ENCODE measurements around the gene LYPD3.
A peak's percentile ranks its signal among the peaks of the same experiment; 100 is the strongest.

The LYPD3 gene

GRCh38 chr19:43455321-43456113 lies 9.9 kb downstream of the LYPD3 start:
- TF ChIP-seq CTCF (IDR thresholded peaks at IDR 0.05; ENCODE audit: insufficient read depth, low read depth, low read length, missing control alignments) = no peak
- DNase-seq (ENCODE audit: low read depth) = no peak
- no peak overlapping the region for H3K4me3 ChIP-seq (ENCODE audit: low read depth, low read length)

GRCh38 chr19:43454031-43454430 lies 11.4 kb downstream of the LYPD3 start:
- DNase-seq (ENCODE audit: low read depth) = no peak
- no peak overlapping the region for H3K4me3 ChIP-seq (ENCODE audit: low read depth, low read length)
- TF ChIP-seq CTCF (IDR thresholded peaks at IDR 0.05; ENCODE audit: insufficient read depth, low read depth, low read length, missing control alignments) = no peak

GRCh38 chr19:43452582-43452981 lies 12.8 kb downstream of the LYPD3 start:
- TF ChIP-seq CTCF (IDR thresholded peaks at IDR 0.05; ENCODE audit: insufficient read depth, low read depth, low read length, missing control alignments) = no peak
- no peak for DNase-seq (ENCODE audit: low read depth)
- no peak overlapping the region for H3K4me3 ChIP-seq (ENCODE audit: low read depth, low read length)

GRCh38 chr19:43450545-43450997 lies 14.8 kb downstream of the LYPD3 start:
- no peak for DNase-seq (ENCODE audit: low read depth)
- TF ChIP-seq CTCF (IDR thresholded peaks at IDR 0.05; ENCODE audit: insufficient read depth, low read depth, low read length, missing control alignments) = no peak
- H3K4me3 ChIP-seq (ENCODE audit: low read depth, low read length) = no peak overlapping the region

GRCh38 chr19:43447655-43448054 lies 17.8 kb downstream of the LYPD3 start:
- DNase-seq (ENCODE audit: low read depth) = no peak
- H3K4me3 ChIP-seq (ENCODE audit: low read depth, low read length) = no peak overlapping the region
- TF ChIP-seq CTCF (IDR thresholded peaks at IDR 0.05; ENCODE audit: insufficient read depth, low read depth, low read length, missing control alignments) = no peak

- peak; percentile 89 for TF ChIP-seq CTCF (IDR thresholded peaks at IDR 0.05; ENCODE audit: insufficient read depth, low read depth, low read length, missing control alignments)
- peak; percentile 78 for DNase-seq (ENCODE audit: low read depth)
- no peak overlapping the region for H3K4me3 ChIP-seq (ENCODE audit: low read depth, low read length)
Observed at GRCh38 chr19:43446746-43447489, 18.5 kb downstream of the LYPD3 start.

All from GM12865 (cell line).